H1 (cell line): ENCODE data around the gene ZNF595.
"Not testable (repeated sequence)": the region's sequence is repeated elsewhere in the genome, so short reads cannot be mapped to it uniquely, and the experiment has no call there.

Source experiments
- CTCF ChIP-seq, 3 experiments: IDR thresholded peaks; 1 replicate in 2 of 3; 2 replicates in 1 of 3; pipeline versions ENCODE4 v1.5.1 to v1.6.1; 2011; ENCODE audit warnings: low read length in 3 of 3, mild to moderate bottlenecking in 3 of 3, inconsistent platforms in 2 of 3, low read depth in 1 of 3, moderate library complexity in 1 of 3; ENCODE audit not compliant: insufficient read depth in 1 of 3; ENCODE audit errors: control extremely low read depth in 1 of 3
- EZH2 ChIP-seq: fragments of 200-600 bp; sonication (generic); IDR thresholded peaks from 2 replicates; pipeline ENCODE4 v1.7.1; 2012; ENCODE audit warnings: low read depth, mild to moderate bottlenecking, moderate library complexity, low read length, inconsistent platforms; ENCODE audit not compliant: severe bottlenecking
- HDAC2 ChIP-seq, 2 experiments: fragments of 300-600 bp in 1 of 2; sonication (generic) in 1 of 2; IDR thresholded peaks; 2 replicates each; pipeline ENCODE4 v1.6.1; 2011 to 2012; ENCODE audit warnings: low read depth in 2 of 2, low read length in 2 of 2, mild to moderate bottlenecking in 2 of 2, moderate library complexity in 2 of 2, borderline replicate concordance in 1 of 2, inconsistent platforms in 1 of 2
- MAX ChIP-seq: IDR thresholded peaks from 2 replicates; pipeline ENCODE4 v1.6.1; 2012; ENCODE audit warnings: inconsistent platforms
- POLR2A ChIP-seq, 2 experiments: IDR thresholded peaks; 1 replicate in 1 of 2; 2 replicates in 1 of 2; pipeline ENCODE4 v1.6.1; 2011; ENCODE audit warnings: low read depth in 2 of 2, low read length in 2 of 2, mild to moderate bottlenecking in 2 of 2; ENCODE audit errors: control extremely low read depth in 1 of 2
- RAD21 ChIP-seq, 2 experiments: IDR thresholded peaks in 1 of 2; conservative IDR thresholded peaks in 1 of 2; 2 replicates each; pipeline ENCODE4 v1.6.1; 2011; ENCODE audit warnings: low read depth in 2 of 2, low read length in 2 of 2, improper control_type of control experiment in 1 of 2, inconsistent platforms in 1 of 2, mild to moderate bottlenecking in 1 of 2, moderate library complexity in 1 of 2
- SP1 ChIP-seq: IDR thresholded peaks from 2 replicates; pipeline ENCODE4 v1.6.1; 2011; ENCODE audit warnings: low read depth, low read length
- SRF ChIP-seq: IDR thresholded peaks from 2 replicates; pipeline ENCODE4 v1.6.1; 2011; ENCODE audit warnings: mild to moderate bottlenecking, low read depth, low read length, moderate library complexity
- TAF7 ChIP-seq: optimal IDR thresholded peaks from 2 replicates; pipeline ENCODE3; 2011; ENCODE audit warnings: low read depth, mild to moderate bottlenecking, inconsistent platforms, low read length, moderate library complexity, borderline replicate concordance

DNA sequence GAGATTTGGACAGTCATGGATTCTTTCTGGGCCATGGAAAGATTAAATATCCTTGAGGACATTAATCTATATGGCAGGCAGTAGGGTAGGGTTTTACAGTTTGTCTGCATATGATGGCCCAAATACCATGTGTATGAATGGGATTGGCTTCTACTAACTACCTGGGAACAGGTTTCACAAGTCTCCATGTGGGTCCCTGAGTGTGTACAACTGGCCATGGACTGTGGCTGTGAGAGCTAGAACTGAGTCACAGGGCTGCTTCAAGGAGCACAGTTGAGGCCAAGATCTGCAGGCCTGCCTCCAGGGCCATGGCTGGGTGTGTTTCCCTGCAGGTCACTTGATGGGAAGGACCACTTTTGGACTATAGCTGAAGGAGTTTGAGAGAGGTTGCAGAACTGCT, 11.6 kb downstream of the ZNF595 start:
- not testable (repeated sequence) for TF ChIP-seq CTCF (IDR thresholded peaks at IDR 0.05; ENCODE audit: control extremely low read depth in 1 of 3, insufficient read depth in 1 of 3, low read depth in 1 of 3, low read length in 3 of 3); SP1; HDAC2 (IDR thresholded peaks at IDR 0.05; ENCODE audit: borderline replicate concordance in 1 of 2, low read depth in 2 of 2, low read length in 2 of 2); MAX; RAD21 (IDR thresholded peaks at IDR 0.05 in 1 of 2, conservative IDR thresholded peaks at IDR 0.05 in 1 of 2; ENCODE audit: low read depth in 2 of 2, low read length in 2 of 2); TAF7; SRF; EZH2; POLR2A (IDR thresholded peaks at IDR 0.05; ENCODE audit: control extremely low read depth in 1 of 2, low read depth in 2 of 2, low read length in 2 of 2)
